SKM-1 (cell line): ENCODE data around the gene RAX2.
"Not testable (repeated sequence)": the region's sequence is repeated elsewhere in the genome, so short reads cannot be mapped to it uniquely, and the experiment has no call there.

ENCODE experiments used
- DNase-seq: peaks from one replicate; lab custom pipeline; 2025; ENCODE audit not compliant: unreplicated experiment; lab: John Stamatoyannopoulos, UW

The RAX2 gene

GRCh38 chr19:3761382-3762129 is 10.5 kb downstream of the RAX2 start, which contains the start of gene APBA3:
Gene APBA3, minus strand, starts transcription at chr19:3761692. Its CDS starts 1,428 bp downstream, at chr19:3760264.
- DNase-seq: peak; percentile 72

- DNase-seq: no peak
Measured at GRCh38 chr19:3760871-3761361, 11.1 kb downstream of the RAX2 start.

GRCh38 chr19:3759482-3760254 is 12.4 kb downstream of the RAX2 start:
- DNase-seq: no peak

- DNase-seq: not testable (repeated sequence)
Measured at GRCh38 chr19:3758297-3758696, 13.7 kb downstream of the RAX2 start.

GRCh38 chr19:3757705-3758104 is 14.3 kb downstream of the RAX2 start:
- DNase-seq: not testable (repeated sequence)

- DNase-seq: no peak
Measured at GRCh38 chr19:3753631-3754410, 18.2 kb downstream of the RAX2 start.

- DNase-seq: no peak
Measured at GRCh38 chr19:3752492-3752891, 19.5 kb downstream of the RAX2 start.

GRCh38 chr19:3751236-3751635 is 20.8 kb downstream of the RAX2 start:
- DNase-seq: no peak

GRCh38 chr19:3750211-3750610 is 21.8 kb downstream of the RAX2 start:
- no peak for DNase-seq

GRCh38 chr19:3748965-3749364 is 23.1 kb downstream of the RAX2 start:
- no peak for DNase-seq

- DNase-seq: no peak
Measured at GRCh38 chr19:3746371-3747056, 25.5 kb downstream of the RAX2 start.

- DNase-seq: no peak
Measured at GRCh38 chr19:3745363-3746045, 26.5 kb downstream of the RAX2 start.

GRCh38 chr19:3743486-3743885 is 28.5 kb downstream of the RAX2 start:
- peak; percentile 15 for DNase-seq

- DNase-seq: no peak
Measured at GRCh38 chr19:3740431-3740830, 31.6 kb downstream of the RAX2 start.

GRCh38 chr19:3738477-3739220 is 33.4 kb downstream of the RAX2 start:
- no peak for DNase-seq

- DNase-seq: no peak
Measured at GRCh38 chr19:3737487-3738205, 34.4 kb downstream of the RAX2 start.

GRCh38 chr19:3736106-3736724 is 35.8 kb downstream of the RAX2 start:
- DNase-seq: no peak

- no peak for DNase-seq
Measured at GRCh38 chr19:3734310-3734600, 37.8 kb downstream of the RAX2 start.
